Measurements from ENCODE around the gene MMP2.
A peak's percentile ranks its signal among the peaks of the same experiment; 100 is the strongest.

The MMP2 gene

GRCh38 chr16:55478827-55479429, at the start of gene MMP2:
Gene MMP2 (plus strand): TSS chr16:55479198. CDS start chr16:55479480, 282 bp downstream.
- DNase-seq = no peak
- no peak for ATAC-seq

DNA sequence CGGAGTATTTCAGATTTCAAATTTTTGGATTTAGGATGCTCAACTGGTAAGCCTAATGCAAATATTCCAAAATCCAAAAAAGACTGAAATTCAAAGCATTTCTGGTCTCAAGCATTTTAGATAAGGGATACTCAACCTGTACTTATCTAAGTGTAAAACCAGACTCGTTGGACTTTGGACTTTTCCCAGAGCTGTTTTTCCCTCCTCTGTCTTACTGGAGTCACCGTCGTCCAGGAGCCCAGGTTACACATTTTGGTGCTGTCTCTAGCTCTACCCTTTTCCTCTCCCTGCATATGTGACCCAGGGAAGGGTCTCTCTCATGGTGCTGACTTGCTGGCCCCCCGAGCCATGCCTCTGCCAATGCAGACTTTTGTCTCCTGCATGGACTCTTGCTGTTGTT, 46.0 kb upstream of the MMP2 start:
- no peak for ATAC-seq
- DNase-seq = no peak

DNA sequence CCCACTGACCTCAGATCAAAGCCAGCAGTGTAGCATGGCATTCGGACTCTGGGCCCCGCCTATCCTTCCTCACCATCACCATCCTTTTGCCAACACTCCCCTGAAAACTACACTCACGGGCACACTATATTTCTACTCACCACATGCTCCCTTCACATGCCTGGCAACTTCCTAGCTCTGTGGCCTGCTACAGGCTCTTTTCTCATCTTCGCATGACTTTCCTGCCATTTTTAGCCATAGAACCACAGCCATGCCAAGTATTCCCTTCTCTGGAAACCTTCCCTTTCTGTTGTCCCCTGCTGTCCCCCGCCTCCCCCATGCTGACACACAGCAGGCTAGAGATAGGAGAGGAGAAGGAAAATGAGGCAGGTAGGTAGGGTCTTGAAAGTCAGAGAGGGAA, 45.5 kb upstream of the MMP2 start:
- ATAC-seq = no peak
- DNase-seq = no peak

- no peak for DNase-seq
- ATAC-seq = no peak
These were observed 45.0 kb upstream of the MMP2 start for GRCh38 chr16:55434000-55434399.

DNA sequence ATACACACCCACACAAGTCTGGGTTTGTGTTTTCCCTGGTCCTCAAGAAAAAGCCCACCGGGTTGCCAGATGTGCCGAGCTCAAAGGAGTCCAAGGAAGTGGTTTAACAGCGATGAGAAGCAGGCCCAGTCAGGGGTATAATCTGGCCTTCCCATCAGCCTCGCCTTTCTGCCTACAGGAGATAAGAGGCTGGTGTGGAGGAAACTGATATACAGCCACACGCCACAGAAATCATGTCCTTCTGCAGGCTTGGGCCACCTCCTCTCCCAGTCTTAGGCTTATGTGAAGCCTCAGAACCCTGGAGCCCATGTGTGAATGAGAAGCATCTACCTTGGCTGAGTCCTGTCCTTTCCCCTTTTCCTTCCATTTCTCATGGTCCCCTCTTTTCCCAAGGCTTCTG, 43.6 kb upstream of the MMP2 start:
- DNase-seq (no peak), ATAC-seq (no peak)

GRCh38 chr16:55436587-55436986, 42.4 kb upstream of the MMP2 start:
- DNase-seq (no peak), ATAC-seq (no peak)

GRCh38 chr16:55437625-55438024, 41.4 kb upstream of the MMP2 start:
- DNase-seq = no peak
- peak; percentile 14 for ATAC-seq

DNA sequence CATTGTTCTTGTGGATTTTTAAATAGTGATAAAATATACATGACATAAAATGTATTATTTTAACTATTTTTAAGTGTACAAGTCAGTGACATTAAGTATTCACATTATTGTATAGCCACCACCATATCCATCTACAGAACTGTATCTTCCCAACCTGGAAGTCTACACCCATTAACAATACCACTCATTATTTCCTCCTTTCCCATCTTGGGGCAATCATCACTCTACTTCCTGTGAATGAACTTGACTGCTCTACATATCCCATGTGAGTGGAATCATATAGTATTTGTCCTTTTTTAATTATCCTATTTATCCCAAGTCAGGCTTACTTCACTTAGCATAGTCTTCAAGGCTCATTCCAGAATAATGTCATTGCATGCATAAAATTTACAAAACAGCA, 40.7 kb upstream of the MMP2 start:
- no peak for ATAC-seq
- DNase-seq = no peak

DNA sequence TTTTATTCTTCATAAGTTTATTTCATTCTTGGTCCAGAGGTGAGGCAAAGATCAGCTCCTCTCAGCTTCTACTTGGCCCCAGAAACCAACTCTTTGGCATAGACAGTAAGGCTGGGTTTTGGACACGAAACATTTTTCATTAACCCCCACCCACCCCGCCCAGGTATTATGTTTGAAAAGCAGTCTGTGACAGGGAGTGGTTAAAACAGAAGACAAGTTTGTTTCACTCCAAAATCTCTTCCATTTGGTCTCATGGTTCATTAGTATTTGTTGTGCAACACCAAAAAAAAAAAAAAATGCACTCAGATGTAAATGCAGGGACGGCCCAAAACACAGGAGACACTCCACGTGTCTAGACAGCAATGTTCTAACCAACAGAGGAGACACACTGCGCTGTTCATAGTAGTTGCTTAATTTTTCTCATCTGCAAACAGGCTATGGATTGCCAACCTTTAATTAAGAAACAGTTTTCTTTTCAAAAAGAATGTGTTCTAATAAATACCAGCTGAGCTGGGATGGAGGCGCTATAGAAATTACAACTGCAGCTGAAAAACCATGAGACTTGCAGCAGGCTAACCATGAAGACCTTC, 39.8 kb upstream of the MMP2 start:
- DNase-seq (no peak), ATAC-seq (no peak)

DNA sequence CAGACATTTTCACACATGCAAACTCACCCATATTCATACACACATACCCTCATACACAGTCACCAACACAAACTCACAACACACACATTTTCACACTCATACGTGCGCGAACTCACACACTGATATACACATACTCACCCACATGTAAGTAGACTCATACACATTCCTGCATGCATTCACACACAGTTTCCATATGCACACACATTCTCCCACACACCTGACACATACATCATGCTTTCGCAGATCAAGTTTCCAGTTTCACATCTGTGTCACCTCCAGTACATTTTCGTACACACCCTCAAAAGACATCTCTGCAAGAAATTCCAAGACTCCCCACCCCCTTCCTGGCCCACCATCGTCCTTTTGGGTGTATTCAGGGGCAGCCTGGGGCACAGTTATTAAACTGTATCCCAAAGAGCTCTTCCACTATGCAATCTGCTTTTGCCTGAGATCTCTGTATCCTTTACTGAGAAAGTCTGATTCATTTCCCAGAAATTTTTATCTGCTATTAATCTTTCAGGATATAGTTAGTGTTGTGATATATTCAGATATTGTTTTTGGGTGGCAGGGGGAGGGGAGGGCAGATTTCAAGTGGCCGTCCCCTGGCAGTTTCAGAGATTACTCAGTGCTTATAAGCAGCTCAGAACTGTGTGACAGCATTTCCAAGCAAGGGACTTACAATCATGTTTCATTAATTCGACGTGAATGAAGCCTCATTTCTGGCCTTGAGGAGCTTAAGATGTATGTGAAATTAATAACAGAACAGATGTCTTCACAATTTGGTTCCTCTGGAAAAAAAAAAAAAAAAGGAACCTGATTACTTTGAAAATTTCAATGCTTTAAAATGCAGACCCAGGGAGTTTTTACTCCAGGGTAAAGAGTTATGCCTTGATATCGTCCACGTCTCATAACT, 35.3 kb upstream of the MMP2 start:
- DNase-seq (no peak), ATAC-seq (no peak)

GRCh38 chr16:55444754-55445485, 34.1 kb upstream of the MMP2 start:
- peak; percentile 8 for DNase-seq
- no peak for ATAC-seq

GRCh38 chr16:55447231-55447630, 31.8 kb upstream of the MMP2 start:
- ATAC-seq (no peak), DNase-seq (no peak)

GRCh38 chr16:55452996-55453395, 26.0 kb upstream of the MMP2 start:
- ATAC-seq (no peak), DNase-seq (no peak)

GRCh38 chr16:55453909-55454308, 25.1 kb upstream of the MMP2 start:
- ATAC-seq (no peak), DNase-seq (no peak)

DNA sequence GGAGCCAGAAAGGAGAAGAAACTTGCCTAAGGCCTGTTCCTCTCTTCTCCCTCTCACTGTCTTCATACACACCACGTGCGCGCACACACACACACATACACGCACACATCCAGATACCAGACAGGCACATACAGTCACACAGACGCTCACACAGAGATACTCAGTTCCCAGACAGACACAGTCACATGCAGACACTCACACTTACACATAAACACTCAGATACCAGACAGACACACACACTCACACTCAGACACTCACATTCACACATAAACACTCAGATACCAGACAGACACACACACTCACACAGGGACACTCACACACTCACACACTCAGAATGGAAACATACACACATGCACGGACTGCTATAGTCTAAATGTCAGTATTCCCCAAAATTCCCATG, 24.1 kb upstream of the MMP2 start:
- DNase-seq (no peak), ATAC-seq (no peak)

- DNase-seq = no peak
- no peak for ATAC-seq
These were observed 16.8 kb upstream of the MMP2 start for GRCh38 chr16:55462241-55462640.

DNA sequence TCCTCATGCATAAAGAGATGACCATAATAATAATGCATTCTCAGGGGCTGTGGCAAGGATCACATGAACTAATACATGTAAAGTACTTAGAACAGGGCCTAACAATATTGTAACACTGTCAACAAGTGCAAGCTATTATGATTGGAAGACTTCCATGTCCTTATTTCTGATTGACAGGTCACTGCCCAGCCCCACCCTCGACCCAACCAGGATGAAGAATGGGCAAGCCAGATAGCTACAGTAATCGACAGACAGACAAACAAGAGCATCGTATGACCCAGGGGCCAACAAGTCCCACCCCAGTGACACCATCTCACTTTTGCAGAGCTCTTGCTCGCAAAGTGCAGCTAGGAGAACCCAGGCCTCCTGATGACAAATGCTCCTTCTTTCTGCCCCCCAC, 14.6 kb upstream of the MMP2 start:
- no peak for DNase-seq

GRCh38 chr16:55465077-55465896, 13.7 kb upstream of the MMP2 start:
- ATAC-seq (peak; percentile 86), DNase-seq (peak; percentile 88)

More for the DNA sequence above, 14.6 kb upstream of the MMP2 start:
- ATAC-seq = no peak

- ATAC-seq = no peak
- no peak for DNase-seq
These were observed 12.8 kb upstream of the MMP2 start for GRCh38 chr16:55466209-55466608.

- ATAC-seq = no peak
- no peak for DNase-seq
These were observed 11.1 kb upstream of the MMP2 start for GRCh38 chr16:55467898-55468297.

DNA sequence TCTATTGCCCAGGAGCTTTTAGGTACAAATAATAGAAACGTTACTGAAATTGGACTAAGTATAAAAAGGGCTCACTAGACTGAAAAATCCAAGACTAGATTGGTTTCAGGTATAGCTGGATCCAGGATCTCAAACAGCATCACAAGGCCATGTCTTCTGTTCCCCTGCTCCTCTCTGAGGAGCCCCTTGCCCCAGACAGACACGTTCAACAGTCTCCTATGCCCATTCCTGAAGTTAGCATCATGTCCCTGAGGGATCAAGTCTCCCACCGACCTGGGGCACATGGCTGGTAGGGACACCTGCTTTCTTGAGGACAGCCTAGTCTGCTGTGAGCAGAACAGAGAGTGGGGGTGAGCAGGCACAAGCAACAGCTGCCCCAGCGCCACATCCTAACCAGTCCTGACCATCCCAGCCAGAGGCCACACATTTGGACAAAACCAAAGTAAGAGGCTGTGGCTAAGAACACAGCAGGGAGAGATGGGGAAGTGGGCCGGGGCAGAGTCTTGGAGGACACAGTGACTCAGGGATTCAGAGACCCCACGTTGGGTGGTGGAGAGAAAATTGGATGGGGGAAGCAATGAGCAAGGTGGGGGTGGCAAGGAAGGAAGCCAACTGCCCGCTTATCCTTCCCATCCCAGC, 10.5 kb upstream of the MMP2 start:
- ATAC-seq (no peak), DNase-seq (no peak)
